Neural crest cell (in vitro differentiated cells): ENCODE data around the gene MROH2B. TPM values are rescaled to one million over a fixed set of nuclear protein-coding genes. Genes with fewer than 3 reads are reported as not detected.

Source experiments
- DNase-seq: peaks from one replicate; pipeline ENCODE4 v3.0.0; 2021; ENCODE audit warnings: low read depth, mixed read lengths, low spot score
- H3K27ac Mint-ChIP-seq: one replicate; pipeline ENCODE4 v1.8.0; 2021; ENCODE audit warnings: mild to moderate bottlenecking, mixed read lengths; ENCODE audit not compliant: unreplicated experiment
- H3K27me3 Mint-ChIP-seq: 2 replicates; pipeline ENCODE4 v1.8.0; 2021; ENCODE audit warnings: low read depth, mild to moderate bottlenecking, mixed read lengths
- H3K36me3 Mint-ChIP-seq: 2 replicates; pipeline ENCODE4 v1.8.0; 2021; ENCODE audit warnings: low read depth, mild to moderate bottlenecking, mixed read lengths
- H3K4me1 Mint-ChIP-seq: 2 replicates; pipeline ENCODE4 v1.8.0; 2021; ENCODE audit warnings: mixed read lengths
- H3K4me3 Mint-ChIP-seq: one replicate; pipeline ENCODE4 v1.8.0; 2021; ENCODE audit warnings: mild to moderate bottlenecking, mixed read lengths
- H3K9me3 Mint-ChIP-seq: 2 replicates; pipeline ENCODE4 v1.8.0; 2021; ENCODE audit warnings: mixed read lengths
- total RNA-seq: library from RNA; stranded (reverse); gene quantifications from 2 replicates; pipeline ENCODE4 v1.2.1, GENCODE V29; 2021
- TF ChIP-seq, protein P1 (sequence below): fragments of 200-600 bp; sonication (generic); conservative IDR thresholded peaks from 2 replicates; pipeline ENCODE4 v1.5.0; 2021; ENCODE audit warnings: antibody characterized with exemption, mild to moderate bottlenecking

The MROH2B gene
- total RNA-seq, 1 donor from 2014 or later: not detected

DNA sequence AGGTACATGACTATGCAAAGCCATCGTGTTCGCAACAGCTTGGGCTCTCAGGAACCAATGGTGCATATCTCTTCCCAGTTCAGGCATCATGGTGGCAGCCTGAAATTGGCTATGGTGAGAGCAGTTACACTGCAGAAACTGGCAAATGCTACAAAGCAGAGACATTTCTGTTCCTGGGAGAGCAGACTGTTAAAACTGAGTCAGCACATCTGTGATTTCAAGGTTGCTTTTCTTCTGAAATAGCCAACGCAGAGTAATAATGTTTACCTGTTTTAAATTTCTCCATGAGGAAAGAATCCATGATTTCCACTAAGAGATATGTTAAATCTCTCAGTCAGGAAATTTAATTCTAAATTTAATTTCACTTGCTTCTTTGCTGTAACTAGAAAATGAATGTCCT is 114.1 kb downstream of the MROH2B start:
- H3K4me1 Mint-ChIP-seq: peaks cover 4% of the 10 kb centered on the region
- TF ChIP-seq, protein P1, sequence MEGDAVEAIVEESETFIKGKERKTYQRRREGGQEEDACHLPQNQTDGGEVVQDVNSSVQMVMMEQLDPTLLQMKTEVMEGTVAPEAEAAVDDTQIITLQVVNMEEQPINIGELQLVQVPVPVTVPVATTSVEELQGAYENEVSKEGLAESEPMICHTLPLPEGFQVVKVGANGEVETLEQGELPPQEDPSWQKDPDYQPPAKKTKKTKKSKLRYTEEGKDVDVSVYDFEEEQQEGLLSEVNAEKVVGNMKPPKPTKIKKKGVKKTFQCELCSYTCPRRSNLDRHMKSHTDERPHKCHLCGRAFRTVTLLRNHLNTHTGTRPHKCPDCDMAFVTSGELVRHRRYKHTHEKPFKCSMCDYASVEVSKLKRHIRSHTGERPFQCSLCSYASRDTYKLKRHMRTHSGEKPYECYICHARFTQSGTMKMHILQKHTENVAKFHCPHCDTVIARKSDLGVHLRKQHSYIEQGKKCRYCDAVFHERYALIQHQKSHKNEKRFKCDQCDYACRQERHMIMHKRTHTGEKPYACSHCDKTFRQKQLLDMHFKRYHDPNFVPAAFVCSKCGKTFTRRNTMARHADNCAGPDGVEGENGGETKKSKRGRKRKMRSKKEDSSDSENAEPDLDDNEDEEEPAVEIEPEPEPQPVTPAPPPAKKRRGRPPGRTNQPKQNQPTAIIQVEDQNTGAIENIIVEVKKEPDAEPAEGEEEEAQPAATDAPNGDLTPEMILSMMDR: no peak
- peaks cover 3% of the 10 kb centered on the region for H3K9me3 Mint-ChIP-seq
- H3K27me3 Mint-ChIP-seq: no peaks in the 10 kb centered on the region
- no peaks in the 10 kb centered on the region for H3K36me3 Mint-ChIP-seq
- H3K4me3 Mint-ChIP-seq: no peak overlapping the region
- H3K27ac Mint-ChIP-seq: no peak overlapping the region
- no peak for DNase-seq

DNA sequence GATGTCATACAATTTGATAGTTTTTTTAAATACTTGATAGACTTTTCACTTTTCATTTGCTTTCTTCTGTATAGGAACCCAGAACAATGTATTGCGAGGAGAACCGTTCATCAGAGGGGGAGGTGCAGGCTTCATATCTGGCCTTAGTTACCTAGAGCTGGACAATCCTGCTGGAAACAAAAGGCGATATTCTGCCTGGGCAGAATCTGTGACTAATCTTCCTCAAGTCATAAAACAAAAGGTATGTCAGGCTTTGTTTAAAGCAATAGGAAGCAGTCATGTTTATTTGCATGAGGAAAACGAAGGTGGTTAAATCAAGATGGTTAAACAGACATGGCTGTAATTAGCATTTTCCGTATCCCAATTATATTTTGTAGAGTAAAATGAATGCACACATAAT is 115.8 kb downstream of the MROH2B start:
- no peak overlapping the region for H3K27ac Mint-ChIP-seq
- H3K27me3 Mint-ChIP-seq: no peaks in the 10 kb centered on the region
- H3K36me3 Mint-ChIP-seq: no peaks in the 10 kb centered on the region
- no peak for DNase-seq
- peaks cover 4% of the 10 kb centered on the region for H3K4me1 Mint-ChIP-seq
- TF ChIP-seq, protein P1: no peak
- H3K9me3 Mint-ChIP-seq: peaks cover 3% of the 10 kb centered on the region
- H3K4me3 Mint-ChIP-seq: no peak overlapping the region

Other genes with a start within 250 kb of the MROH2B start
- 1,432 and 1,510 TPM in 2 replicates for gene RPL37, start 236.1 kb downstream of the MROH2B start, total RNA-seq
- gene CARD6, start 230.0 kb downstream of the MROH2B start, total RNA-seq: not detected in 2 replicates
- gene C7, start 161.8 kb downstream of the MROH2B start, total RNA-seq: 0.33 TPM in 1 of 2 replicates, not detected in the other
- gene C6, start 142.2 kb upstream of the MROH2B start, total RNA-seq: not detected in 2 replicates